HCT116 (cell line): ENCODE results near the gene RBM39. TPM values are rescaled to one million over a fixed set of nuclear protein-coding genes. Genes with fewer than 3 reads are reported as not detected.

Experiments used
- ATAC-seq: fragments of 200-7000 bp; cut with Tn5 transposase; 2 replicates; pipeline ENCODE4 v1.9.1; 2020; ENCODE audit warnings: mild to moderate bottlenecking, moderate library complexity
- BruUV-seq: library from RNA; stranded (reverse); fragments of 400-500 nt; replicated peaks from 2 replicates; lab custom pipeline; 2021; lab: Mats Ljungman, UMichigan
- CTCF ChIA-PET: fragments of 300-600 bp; sonication (Branson Sonifier 250); formaldehyde crosslinking; loops from one replicate; lab custom pipeline; 2021; ENCODE audit warnings: antibody characterized with exemption; lab: Charles Lee
- POLR2A ChIA-PET: fragments of 300-600, 350-600 bp; sonication (Branson Sonifier 250); formaldehyde crosslinking; loops from one replicate; lab custom pipeline; 2021; ENCODE audit warnings: antibody characterized with exemption; lab: Charles Lee
- RAD21 ChIA-PET, 2 experiments: fragments of 300-600 bp; sonication (Branson Sonifier 250); formaldehyde crosslinking; loops; one replicate each; lab custom pipeline; 2023; ENCODE audit warnings: low total read pairs in 2 of 2; ENCODE audit not compliant: uncharacterized antibody in 2 of 2, unreplicated experiment in 2 of 2, low non-redundant PET in 1 of 2; lab: Charles Lee
- DNase-seq: peaks from one replicate; pipeline ENCODE4 v3.0.0-alpha.2; 2010; ENCODE audit warnings: low read depth, low spot score
- H2AFZ ChIP-seq: fragments of 200-600 bp; shearing (Covaris generic), sonication (generic); 2 replicates; pipeline ENCODE4 v1.6.1; 2017; ENCODE audit warnings: low read depth, mixed run types, mixed read lengths, antibody characterized with exemption, low read length; ENCODE audit not compliant: poor library complexity, severe bottlenecking
- H3K27ac ChIP-seq: 2 replicates; pipeline ENCODE4 v1.5.1; 2012; ENCODE audit warnings: low read depth, low read length
- H3K27me3 ChIP-seq: fragments of 200-600 bp; sonication (generic); 2 replicates; pipeline ENCODE4 v1.6.1; 2016; ENCODE audit warnings: mixed run types, low read length, mixed read lengths; ENCODE audit not compliant: insufficient read depth
- H3K36me3 ChIP-seq, 2 experiments: fragments of 200-500 bp in 1 of 2; fragments of 200-600 bp in 1 of 2; sonication (Bioruptor generic) in 1 of 2; sonication (generic) in 1 of 2; 2 replicates each; pipeline versions ENCODE4 v1.5.1 to v1.6.1; 2014 to 2016; ENCODE audit warnings: low read length in 2 of 2, inconsistent platforms in 1 of 2, mixed read lengths in 1 of 2, mixed run types in 1 of 2; ENCODE audit not compliant: insufficient read depth in 2 of 2, control insufficient read depth in 1 of 2
- H3K4me1 ChIP-seq, 2 experiments: fragments of 200-600 bp in 1 of 2; sonication (generic) in 1 of 2; 2 replicates each; pipeline versions ENCODE4 v1.5.1 to v1.6.1; 2012 to 2017; ENCODE audit warnings: low read length in 2 of 2, inconsistent platforms in 1 of 2, mild to moderate bottlenecking in 1 of 2, mixed read lengths in 1 of 2, mixed run types in 1 of 2, moderate library complexity in 1 of 2; ENCODE audit not compliant: insufficient read depth in 2 of 2, control insufficient read depth in 1 of 2
- H3K4me2 ChIP-seq: fragments of 200-600 bp; sonication (generic); 2 replicates; pipeline ENCODE4 v1.6.1; 2017; ENCODE audit warnings: mixed run types, low read length, mixed read lengths
- H3K4me3 ChIP-seq, 2 experiments: fragments of 200-600 bp in 1 of 2; sonication (generic) in 1 of 2; replicated peaks in 1 of 2; 2 replicates each; pipeline ENCODE4 v1.5.1; 2011 to 2016; ENCODE audit warnings: low read length in 2 of 2, control low read depth in 1 of 2, low read depth in 1 of 2, mild to moderate bottlenecking in 1 of 2, mixed read lengths in 1 of 2, mixed run types in 1 of 2
- H3K79me2 ChIP-seq: fragments of 200-600 bp; sonication (generic); 2 replicates; pipeline ENCODE4 v1.6.1; 2017; ENCODE audit warnings: mild to moderate bottlenecking, mixed run types, low read length, moderate library complexity, mixed read lengths; ENCODE audit not compliant: insufficient read depth
- H3K9ac ChIP-seq: fragments of 200-600 bp; sonication (generic); 2 replicates; pipeline ENCODE4 v1.6.1; 2016; ENCODE audit warnings: low read length, mixed read lengths
- H3K9me2 ChIP-seq: fragments of 200-600 bp; sonication (generic), shearing (Covaris generic); 2 replicates; pipeline ENCODE4 v1.6.1; 2017; ENCODE audit warnings: mixed run types, mild to moderate bottlenecking, moderate library complexity; ENCODE audit not compliant: insufficient read depth
- H3K9me3 ChIP-seq, 2 experiments: fragments of 200-500 bp in 1 of 2; fragments of 200-600 bp in 1 of 2; sonication (Bioruptor generic) in 1 of 2; sonication (generic) in 1 of 2; 2 replicates each; pipeline ENCODE4 v1.6.1; 2014 to 2017; ENCODE audit warnings: low read length in 2 of 2, mixed read lengths in 2 of 2, inconsistent platforms in 1 of 2, low read depth in 1 of 2, mild to moderate bottlenecking in 1 of 2, mixed run types in 1 of 2, moderate library complexity in 1 of 2; ENCODE audit not compliant: control insufficient read depth in 1 of 2, insufficient read depth in 1 of 2
- H4K20me1 ChIP-seq: fragments of 200-600 bp; sonication (generic), shearing (Covaris generic); 2 replicates; pipeline ENCODE4 v1.6.1; 2017; ENCODE audit warnings: mixed run types, mild to moderate bottlenecking, moderate library complexity; ENCODE audit not compliant: insufficient read depth
- EGR1 ChIP-seq: IDR thresholded peaks from 2 replicates; pipeline ENCODE4 v1.6.1; 2012; ENCODE audit warnings: low read depth
- JUND ChIP-seq: IDR thresholded peaks from 2 replicates; pipeline ENCODE4 v1.6.1; 2012
- YY1 ChIP-seq: IDR thresholded peaks from 2 replicates; pipeline ENCODE4 v1.6.1; 2011; ENCODE audit warnings: low read length, low read depth, moderate library complexity, mild to moderate bottlenecking; ENCODE audit not compliant: insufficient replicate concordance; ENCODE audit errors: extremely low read depth
- intact Hi-C: fragments of 100-400 bp; cut with micrococcal nuclease; formaldehyde crosslinking; loops from 2 replicates; pipeline ENCODE4 v1.10.0; 2022
- total RNA-seq: library from RNA; stranded (reverse); gene quantifications from one replicate; pipeline ENCODE4 v1.2.1, GENCODE V29; 2021; ENCODE audit not compliant: unreplicated experiment
- TF ChIP-seq, protein P1 (sequence below): IDR thresholded peaks from 2 replicates; pipeline ENCODE4 v1.6.1; 2011; ENCODE audit warnings: mild to moderate bottlenecking, low read length, moderate library complexity; ENCODE audit not compliant: insufficient replicate concordance; ENCODE audit errors: extremely low read depth
- TF ChIP-seq, protein P2 (sequence below): IDR thresholded peaks from 2 replicates; pipeline ENCODE4 v1.6.1; 2012

Gene RBM39
- total RNA-seq, 1 experiment from 2014 or later, result 234 TPM

DNA sequence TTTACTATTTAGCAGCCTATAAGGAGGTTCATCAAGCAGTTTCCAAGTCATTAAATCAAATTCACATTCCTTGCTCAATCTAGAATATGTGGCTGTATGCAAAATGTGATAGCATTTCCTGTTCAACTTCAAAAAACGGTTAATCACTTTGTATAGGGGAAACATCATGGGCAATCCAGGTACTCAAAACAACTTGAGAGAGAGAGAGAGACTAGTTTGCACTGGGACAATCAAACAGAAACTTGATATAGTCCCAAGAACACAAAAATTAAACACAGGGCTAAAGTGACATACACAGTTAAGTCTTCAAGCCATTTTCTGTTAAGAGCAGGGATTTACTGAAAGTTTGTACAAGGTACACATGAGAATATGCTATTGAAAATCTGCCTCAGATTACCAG lies 84.8 kb downstream of the RBM39 start (continued):
- TF ChIP-seq, protein P1, sequence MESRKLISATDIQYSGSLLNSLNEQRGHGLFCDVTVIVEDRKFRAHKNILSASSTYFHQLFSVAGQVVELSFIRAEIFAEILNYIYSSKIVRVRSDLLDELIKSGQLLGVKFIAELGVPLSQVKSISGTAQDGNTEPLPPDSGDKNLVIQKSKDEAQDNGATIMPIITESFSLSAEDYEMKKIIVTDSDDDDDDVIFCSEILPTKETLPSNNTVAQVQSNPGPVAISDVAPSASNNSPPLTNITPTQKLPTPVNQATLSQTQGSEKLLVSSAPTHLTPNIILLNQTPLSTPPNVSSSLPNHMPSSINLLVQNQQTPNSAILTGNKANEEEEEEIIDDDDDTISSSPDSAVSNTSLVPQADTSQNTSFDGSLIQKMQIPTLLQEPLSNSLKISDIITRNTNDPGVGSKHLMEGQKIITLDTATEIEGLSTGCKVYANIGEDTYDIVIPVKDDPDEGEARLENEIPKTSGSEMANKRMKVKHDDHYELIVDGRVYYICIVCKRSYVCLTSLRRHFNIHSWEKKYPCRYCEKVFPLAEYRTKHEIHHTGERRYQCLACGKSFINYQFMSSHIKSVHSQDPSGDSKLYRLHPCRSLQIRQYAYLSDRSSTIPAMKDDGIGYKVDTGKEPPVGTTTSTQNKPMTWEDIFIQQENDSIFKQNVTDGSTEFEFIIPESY, result no peak
- TF ChIP-seq EGR1, result no peak

DNA sequence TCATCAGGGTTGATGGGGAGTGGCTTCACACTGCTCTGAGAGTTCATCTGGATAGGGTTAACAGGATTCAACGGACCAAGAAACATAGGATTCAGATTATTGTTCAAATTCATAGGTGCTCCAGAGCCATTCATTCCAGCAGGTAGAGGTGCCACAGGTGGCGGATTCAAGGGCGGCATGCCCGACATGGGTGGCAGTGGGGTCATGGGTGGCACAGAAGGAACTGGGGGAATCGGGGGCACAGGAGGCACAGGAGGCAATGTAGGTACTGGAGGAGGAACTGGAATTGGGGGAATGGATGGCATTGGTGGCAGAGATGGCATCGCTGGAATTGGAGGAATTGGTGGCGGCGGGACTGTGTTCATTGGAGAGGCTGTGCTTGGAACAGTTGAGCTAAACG lies 87.6 kb downstream of the RBM39 start:
- no peaks in the 10 kb centered on the region for H3K27me3 ChIP-seq
- peaks cover 74% of the 10 kb centered on the region for H4K20me1 ChIP-seq
- H3K9me3 ChIP-seq, result no peaks in the 10 kb centered on the region
- no peaks in the 10 kb centered on the region for H3K4me1 ChIP-seq
- peaks cover 14 to 54% of the 10 kb centered on the region in 2 experiments for H3K36me3 ChIP-seq
- RAD21 ChIA-PET, result no interaction called here
- intact Hi-C loops, result no loop called here
- CTCF ChIA-PET, result no interaction called here
- H3K27ac ChIP-seq, result no peak overlapping the region
- no TSS peak for BruUV-seq
- H3K9me2 ChIP-seq, result no peaks in the 10 kb centered on the region
- peaks cover 100% of the 10 kb centered on the region for H3K79me2 ChIP-seq
- DNase-seq (no peak), ATAC-seq (no peak)
- H3K4me3 ChIP-seq, result no peak overlapping the region
- POLR2A ChIA-PET, result no interaction called here
- no peak overlapping the region for H2AFZ ChIP-seq
- TF ChIP-seq JUND (no peak), YY1 (no peak)
- TF ChIP-seq, protein P1, result no peak
- TF ChIP-seq, protein P2, sequence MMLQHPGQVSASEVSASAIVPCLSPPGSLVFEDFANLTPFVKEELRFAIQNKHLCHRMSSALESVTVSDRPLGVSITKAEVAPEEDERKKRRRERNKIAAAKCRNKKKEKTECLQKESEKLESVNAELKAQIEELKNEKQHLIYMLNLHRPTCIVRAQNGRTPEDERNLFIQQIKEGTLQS, result no peak
- H3K4me2 ChIP-seq, result no peak overlapping the region
- H3K9ac ChIP-seq, result no peak overlapping the region
